Ascending aorta (tissue), 2 donors: Measurements from ENCODE around the gene MPP7. TPM values are rescaled to one million over a fixed set of nuclear protein-coding genes. Genes with fewer than 3 reads are reported as not detected.

Experiments
- DNase-seq, 2 donors: peaks; one replicate each; pipeline ENCODE4 v3.0.0-alpha.2; 2019; ENCODE audit warnings: low spot score in 2 of 2
- H3K27ac ChIP-seq, 2 donors: fragments of 200-600 bp; sonication (generic); one replicate each; pipeline ENCODE4 v1.5.1; 2016 to 2017; ENCODE audit warnings: mild to moderate bottlenecking in 1 of 2
- H3K27me3 ChIP-seq: fragments of 200-600 bp; sonication (generic); one replicate; pipeline ENCODE4 v1.5.1; 2017
- H3K36me3 ChIP-seq, 2 donors: fragments of 200-600 bp; sonication (generic); one replicate each; pipeline ENCODE4 v1.5.1; 2016
- H3K4me1 ChIP-seq, 2 donors: fragments of 200-600 bp; sonication (generic); one replicate each; pipeline ENCODE4 v1.5.1; 2016 to 2017; ENCODE audit warnings: mild to moderate bottlenecking in 1 of 2
- H3K4me3 ChIP-seq, 2 donors: fragments of 200-600 bp; sonication (generic); one replicate each; pipeline ENCODE4 v1.5.1; 2016 to 2017; ENCODE audit warnings: mild to moderate bottlenecking in 1 of 2
- H3K9me3 ChIP-seq, 2 donors: fragments of 200-600 bp; sonication (generic); one replicate each; pipeline ENCODE4 v1.5.1; 2016
- intact Hi-C: fragments of 100-400 bp; cut with DNase I; formaldehyde crosslinking; loops from one replicate; pipeline ENCODE4 v1.15.1; 2023
- total RNA-seq: library from RNA; depleted of rRNA; stranded (reverse); fragments of >200 nt; gene quantifications from one replicate; pipeline ENCODE4 v1.1.0, GENCODE V29; 2016
- TF ChIP-seq, protein P1 (sequence below), 3 experiments: fragments of 200-600 bp in 2 of 3; fragments of 450-650 bp in 1 of 3; sonication (generic) in 2 of 3; IDR thresholded peaks; one replicate each; pipeline ENCODE4 v1.5.1; 2016 to 2019; ENCODE audit warnings: antibody characterized with exemption in 3 of 3, mild to moderate bottlenecking in 1 of 3, moderate library complexity in 1 of 3

The MPP7 gene
- total RNA-seq, 1 donor from 2014 or later, result 43.9 TPM

DNA sequence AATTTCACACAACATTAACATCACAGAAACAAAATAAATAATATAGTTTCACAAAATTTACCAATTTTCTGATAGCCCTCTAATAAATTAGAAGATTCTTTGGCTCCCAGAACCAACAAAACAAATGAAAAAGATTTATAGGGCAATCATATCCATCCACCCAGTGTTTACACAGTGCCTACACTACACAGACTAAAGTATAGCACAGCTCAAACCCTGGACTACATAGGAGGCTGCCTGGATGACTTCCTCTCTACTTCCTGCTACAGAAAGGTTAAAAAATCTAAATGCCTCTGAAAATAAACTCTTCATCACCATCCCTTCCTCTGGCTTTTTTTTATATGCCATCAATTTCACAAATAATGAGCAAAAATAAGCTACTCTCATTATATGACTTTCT lies 28.4 kb downstream of the MPP7 start:
- intact Hi-C loops, result no loop called here
- peaks cover 0 to 25% of the 10 kb centered on the region in 2 donors for H3K4me1 ChIP-seq
- H3K27me3 ChIP-seq, result no peaks in the 10 kb centered on the region
- no peak for DNase-seq
- H3K36me3 ChIP-seq, result no peaks in the 10 kb centered on the region
- TF ChIP-seq, protein P1, sequence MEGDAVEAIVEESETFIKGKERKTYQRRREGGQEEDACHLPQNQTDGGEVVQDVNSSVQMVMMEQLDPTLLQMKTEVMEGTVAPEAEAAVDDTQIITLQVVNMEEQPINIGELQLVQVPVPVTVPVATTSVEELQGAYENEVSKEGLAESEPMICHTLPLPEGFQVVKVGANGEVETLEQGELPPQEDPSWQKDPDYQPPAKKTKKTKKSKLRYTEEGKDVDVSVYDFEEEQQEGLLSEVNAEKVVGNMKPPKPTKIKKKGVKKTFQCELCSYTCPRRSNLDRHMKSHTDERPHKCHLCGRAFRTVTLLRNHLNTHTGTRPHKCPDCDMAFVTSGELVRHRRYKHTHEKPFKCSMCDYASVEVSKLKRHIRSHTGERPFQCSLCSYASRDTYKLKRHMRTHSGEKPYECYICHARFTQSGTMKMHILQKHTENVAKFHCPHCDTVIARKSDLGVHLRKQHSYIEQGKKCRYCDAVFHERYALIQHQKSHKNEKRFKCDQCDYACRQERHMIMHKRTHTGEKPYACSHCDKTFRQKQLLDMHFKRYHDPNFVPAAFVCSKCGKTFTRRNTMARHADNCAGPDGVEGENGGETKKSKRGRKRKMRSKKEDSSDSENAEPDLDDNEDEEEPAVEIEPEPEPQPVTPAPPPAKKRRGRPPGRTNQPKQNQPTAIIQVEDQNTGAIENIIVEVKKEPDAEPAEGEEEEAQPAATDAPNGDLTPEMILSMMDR (IDR thresholded peaks at IDR 0.05), result no peak
- no peaks in the 10 kb centered on the region for H3K9me3 ChIP-seq
- no peak overlapping the region for H3K27ac ChIP-seq
- H3K4me3 ChIP-seq, result no peak overlapping the region

DNA sequence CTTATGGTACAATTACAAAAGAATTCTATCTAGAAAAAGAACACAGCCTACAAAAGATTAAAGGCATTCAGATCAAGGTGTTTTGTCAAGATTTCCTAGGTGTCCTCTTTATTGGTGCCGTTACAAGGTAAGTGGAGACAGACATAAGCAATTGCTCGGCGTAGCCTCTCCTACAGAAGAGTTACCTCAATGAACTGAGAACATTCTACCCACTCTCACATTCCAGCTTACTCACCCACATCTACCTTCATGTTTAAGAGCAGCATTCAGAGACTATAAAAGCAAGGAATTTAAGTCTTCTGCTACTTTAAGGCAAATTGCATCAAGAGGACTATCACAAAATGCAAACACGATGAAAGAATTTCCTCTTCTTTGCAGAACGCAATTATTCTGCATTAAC lies 29.5 kb downstream of the MPP7 start:
- DNase-seq, result no peak
- no peak overlapping the region for H3K4me3 ChIP-seq
- no peaks in the 10 kb centered on the region for H3K27me3 ChIP-seq
- peaks cover 0 to 18% of the 10 kb centered on the region in 2 donors for H3K4me1 ChIP-seq
- TF ChIP-seq, protein P1 (IDR thresholded peaks at IDR 0.05), result no peak
- no peaks in the 10 kb centered on the region for H3K36me3 ChIP-seq
- H3K27ac ChIP-seq, result no peak overlapping the region
- no peaks in the 10 kb centered on the region for H3K9me3 ChIP-seq
- intact Hi-C loops, result no loop called here

DNA sequence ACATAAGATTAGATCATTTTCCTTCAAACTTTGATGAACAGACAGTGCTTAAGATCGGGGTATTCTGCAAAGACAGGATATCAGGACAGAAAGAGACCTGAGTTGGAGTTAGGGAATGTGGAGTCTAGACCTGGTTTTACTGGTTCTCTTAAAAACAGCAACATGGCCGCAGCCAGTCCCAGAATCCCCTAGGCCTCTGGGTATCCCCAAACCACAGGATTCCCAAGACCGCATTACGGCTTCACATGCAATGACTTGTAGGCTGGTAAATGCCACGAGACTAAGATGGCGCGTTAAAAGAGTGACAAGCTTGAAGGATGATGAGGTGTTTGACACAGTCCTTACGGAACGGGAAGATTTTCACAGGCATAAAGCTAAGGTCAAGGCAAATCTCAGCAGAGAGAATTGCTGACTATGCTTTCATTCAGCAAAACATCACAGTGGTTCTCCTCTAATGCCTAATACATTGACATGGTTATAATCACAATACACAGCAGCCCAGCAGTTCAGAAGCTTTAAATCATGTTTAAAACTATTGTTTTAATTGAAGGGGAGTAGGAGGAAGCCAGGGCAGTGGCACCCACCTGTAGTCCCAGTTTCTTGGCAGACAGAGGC lies 32.9 kb downstream of the MPP7 start:
- Histone ChIP-seq H3K4me1 (no peaks in the 10 kb centered on the region), H3K27me3 (no peaks in the 10 kb centered on the region), H3K27ac (no peak overlapping the region), H3K4me3 (no peak overlapping the region), H3K36me3 (no peaks in the 10 kb centered on the region), H3K9me3 (no peaks in the 10 kb centered on the region)
- intact Hi-C loops, result no loop called here
- TF ChIP-seq, protein P1 (IDR thresholded peaks at IDR 0.05), result no peak
- DNase-seq, result no peak

DNA sequence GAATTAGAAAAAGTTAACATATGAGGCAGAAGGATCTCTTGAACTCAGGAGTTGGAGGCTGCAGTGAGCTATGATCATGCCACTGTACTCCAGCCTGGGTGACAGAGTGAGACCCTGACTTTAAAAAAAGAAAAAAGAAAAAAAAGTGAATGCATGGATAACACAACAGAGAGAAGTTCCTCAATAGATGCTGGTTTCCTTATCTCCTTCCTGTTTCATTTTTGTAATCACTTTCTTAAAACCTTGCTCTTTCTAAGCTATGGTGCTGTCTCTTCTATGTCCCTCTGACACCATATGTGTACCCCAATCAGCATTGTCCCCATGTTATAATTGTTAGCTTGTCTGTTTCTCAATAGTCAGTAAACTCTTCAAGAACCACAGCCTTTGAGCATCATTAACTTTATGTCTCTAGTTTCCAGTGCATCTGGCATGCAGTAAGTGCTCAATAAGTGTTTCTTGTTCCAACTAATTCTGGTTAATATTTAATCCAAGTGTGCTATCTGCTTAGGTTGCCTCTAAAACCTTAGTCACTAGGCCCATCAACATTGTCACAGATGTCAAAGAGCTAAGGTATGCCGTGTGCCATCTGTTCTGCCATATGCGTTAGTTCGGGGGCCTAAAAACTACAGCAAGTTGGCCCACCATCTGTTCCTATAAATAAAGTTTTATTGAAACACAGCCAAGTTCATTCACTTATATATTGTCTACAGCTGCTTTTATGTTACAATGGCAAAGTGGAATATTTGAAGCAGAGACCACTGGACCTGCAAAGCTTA lies 36.2 kb downstream of the MPP7 start:
- TF ChIP-seq, protein P1 (IDR thresholded peaks at IDR 0.05), result no peak
- H3K27ac ChIP-seq, result no peak overlapping the region
- no peaks in the 10 kb centered on the region for H3K9me3 ChIP-seq
- H3K27me3 ChIP-seq, result no peaks in the 10 kb centered on the region
- no peak for DNase-seq
- peaks cover 8 to 13% of the 10 kb centered on the region in 2 donors for H3K4me1 ChIP-seq
- H3K4me3 ChIP-seq, result no peak overlapping the region
- intact Hi-C loops, result no loop called here
- H3K36me3 ChIP-seq, result no peaks in the 10 kb centered on the region

DNA sequence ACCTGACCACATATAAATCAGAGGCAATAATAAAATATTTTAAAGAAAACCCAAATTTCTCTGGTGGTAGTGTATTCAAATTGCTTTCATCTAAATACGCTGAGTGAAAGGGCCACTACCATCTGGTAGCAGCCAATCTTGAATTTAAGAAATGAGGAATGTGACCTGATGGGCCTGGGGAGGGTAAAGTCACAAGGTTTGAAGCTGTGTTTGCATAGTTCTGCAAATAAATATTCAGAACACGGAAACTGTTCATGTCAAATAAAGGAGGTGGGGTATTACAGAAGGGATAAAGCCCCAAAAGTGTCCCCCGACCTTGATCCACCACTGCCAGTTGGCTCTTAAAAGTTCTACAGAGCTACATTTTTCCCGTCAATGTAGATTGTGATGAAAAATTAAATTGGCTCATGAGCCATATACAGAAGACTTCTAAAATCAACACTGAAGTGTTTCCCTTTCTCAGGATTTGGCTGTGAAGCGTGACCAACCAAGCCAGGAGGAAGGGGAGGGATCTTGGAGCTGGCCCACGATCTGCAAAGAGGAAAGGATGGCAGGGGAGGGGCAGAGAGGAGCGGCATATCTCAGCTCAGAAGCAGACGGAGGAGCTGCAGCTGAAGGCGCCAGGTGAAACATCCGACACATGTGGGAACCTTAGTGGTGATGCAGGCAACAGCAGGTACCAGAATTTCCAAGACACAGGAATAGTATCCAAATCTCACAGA lies 39.6 kb downstream of the MPP7 start:
- peak overlapping the region in 1 of 2 donors; percentile 47 for H3K4me3 ChIP-seq
- H3K4me1 ChIP-seq, result peaks cover 11 to 21% of the 10 kb centered on the region in 2 donors
- H3K27ac ChIP-seq, result peak overlapping the region; percentile 39 to 59

More for the DNA sequence above, 39.6 kb downstream of the MPP7 start:
- Histone ChIP-seq H3K36me3 (no peaks in the 10 kb centered on the region), H3K27me3 (no peaks in the 10 kb centered on the region), H3K9me3 (no peaks in the 10 kb centered on the region)
- TF ChIP-seq, protein P1 (IDR thresholded peaks at IDR 0.05), result no peak
- DNase-seq, result no peak
- intact Hi-C loops, result no loop called here
